CD4-positive, CD25-positive, alpha-beta regulatory T cell (primary cell): Measurements from ENCODE around the gene PPL. TPM values are rescaled to one million over a fixed set of nuclear protein-coding genes. Genes with fewer than 3 reads are reported as not detected.

Experiments
- ATAC-seq, 2 donors: fragments of 150-1000 bp; cut with Tn5 transposase; one replicate each; pipeline ENCODE4 v1.10.0; 2021; ENCODE audit warnings: low read depth in 2 of 2, moderate number of reproducible peaks in 2 of 2, moderate library complexity in 1 of 2
- DNase-seq, 3 donors: peaks; one replicate each; pipeline versions ENCODE4 v3.0.0 to v3.0.0-alpha.2; 2012 to 2022; ENCODE audit warnings: mixed read lengths in 1 of 3
- H3K27ac ChIP-seq: one replicate; pipeline ENCODE4 v1.7.0; 2013; ENCODE audit warnings: mild to moderate bottlenecking, low read length; ENCODE audit not compliant: insufficient read depth, poor library complexity, severe bottlenecking
- H3K27me3 ChIP-seq: one replicate; pipeline ENCODE4 v1.7.0; 2013; ENCODE audit warnings: low read length; ENCODE audit not compliant: control insufficient read depth, insufficient read depth
- H3K36me3 ChIP-seq: one replicate; pipeline ENCODE4 v1.7.0; 2013; ENCODE audit warnings: mild to moderate bottlenecking, low read length, moderate library complexity; ENCODE audit not compliant: control insufficient read depth, insufficient read depth
- H3K4me1 ChIP-seq: 2 replicates; pipeline ENCODE4 v1.7.0; 2013; ENCODE audit warnings: mild to moderate bottlenecking, low read length; ENCODE audit not compliant: insufficient read depth, control insufficient read depth, poor library complexity, severe bottlenecking
- H3K4me3 ChIP-seq: one replicate; pipeline ENCODE4 v1.7.0; 2013; ENCODE audit warnings: low read depth, mild to moderate bottlenecking, low read length, moderate library complexity
- H3K9me3 ChIP-seq, 2 experiments: 1 replicate in 1 of 2; 2 replicates in 1 of 2; pipeline ENCODE4 v1.7.0; 2013; ENCODE audit warnings: low read length in 2 of 2, mild to moderate bottlenecking in 1 of 2, moderate library complexity in 1 of 2; ENCODE audit not compliant: control insufficient read depth in 2 of 2
- H3K27ac Mint-ChIP-seq, 3 donors: one replicate each; pipeline ENCODE4 v1.8.0; 2020 to 2022; ENCODE audit warnings: mild to moderate bottlenecking in 3 of 3, mixed read lengths in 3 of 3, moderate library complexity in 2 of 3
- H3K27me3 Mint-ChIP-seq: one replicate; pipeline ENCODE4 v1.8.0; 2022; ENCODE audit warnings: mild to moderate bottlenecking, mixed read lengths
- H3K36me3 Mint-ChIP-seq: one replicate; pipeline ENCODE4 v1.8.0; 2020; ENCODE audit warnings: mixed read lengths
- H3K4me1 Mint-ChIP-seq, 4 donors: one replicate each; pipeline ENCODE4 v1.8.0; 2020 to 2022; ENCODE audit warnings: mixed read lengths in 4 of 4, mild to moderate bottlenecking in 1 of 4
- H3K4me3 Mint-ChIP-seq, 4 donors: one replicate each; pipeline ENCODE4 v1.8.0; 2020 to 2022; ENCODE audit warnings: mild to moderate bottlenecking in 4 of 4, mixed read lengths in 4 of 4, moderate library complexity in 3 of 4
- H3K9me3 Mint-ChIP-seq, 7 donors: one replicate each; pipeline ENCODE4 v1.8.0; 2020 to 2022; ENCODE audit warnings: mixed read lengths in 7 of 7, mild to moderate bottlenecking in 3 of 7, moderate library complexity in 2 of 7
- polyA plus RNA-seq, 4 donors: library from polyadenylated mRNA; unstranded; fragments of 300-500 nt; fragmentation: Illumina TruSeq; gene quantifications; one replicate each; pipeline ENCODE4 v1.2.3, GENCODE V29; 2021
- total RNA-seq: library from RNA; stranded (reverse); gene quantifications from one replicate; pipeline ENCODE4 v1.2.3, GENCODE V29; 2022

Gene PPL
- total RNA-seq (not detected), polyA plus RNA-seq (under 1 TPM in 3 of 4 donors, not detected in 1; 0.11 to 0.19 (median 0.14) TPM)

GRCh38 chr16:4936991-4937781 lies at the start of gene PPL:
PPL (minus strand) TSS chr16:4937148; CDS start chr16:4937045, 103 bp downstream.
- Mint-ChIP-seq H3K4me3 (peak within 1 kb of the TSS in 3 of 4 donors; percentile 28 to 53 (median 32)), H3K9me3 (peaks cover 0 to 2% (median 0%) of the 10 kb centered on the region in 7 donors), H3K27me3 (peaks cover 33% of the 10 kb centered on the region), H3K4me1 (peaks cover 0 to 10% (median 0%) of the 10 kb centered on the region in 4 donors), H3K36me3 (no peaks in the 10 kb centered on the region), H3K27ac (no peak within 1 kb of the TSS)
- H3K36me3 ChIP-seq = no peaks in the 10 kb centered on the region
- peaks cover 11% of the 10 kb centered on the region for H3K4me1 ChIP-seq
- H3K4me3 ChIP-seq = no peak within 1 kb of the TSS
- ATAC-seq (no peak), DNase-seq (no peak)
- no peak within 1 kb of the TSS for H3K27ac ChIP-seq
- no peaks in the 10 kb centered on the region for H3K9me3 ChIP-seq
- H3K27me3 ChIP-seq = peaks cover 3% of the 10 kb centered on the region

- H3K36me3 Mint-ChIP-seq = no peaks in the 10 kb centered on the region
- peaks cover 0 to 8% (median 2%) of the 10 kb centered on the region in 7 donors for H3K9me3 Mint-ChIP-seq
- Histone ChIP-seq H3K27me3 (peaks cover 11% of the 10 kb centered on the region), H3K36me3 (no peaks in the 10 kb centered on the region), H3K4me1 (no peaks in the 10 kb centered on the region), H3K27ac (no peak overlapping the region), H3K4me3 (no peak overlapping the region), H3K9me3 (peaks cover 0 to 5% of the 10 kb centered on the region in 2 experiments)
- H3K27ac Mint-ChIP-seq = no peak overlapping the region
- H3K27me3 Mint-ChIP-seq = peaks cover 29% of the 10 kb centered on the region
- H3K4me3 Mint-ChIP-seq = no peak overlapping the region
- ATAC-seq (no peak), DNase-seq (no peak)
- H3K4me1 Mint-ChIP-seq = peaks cover 0 to 2% (median 0%) of the 10 kb centered on the region in 4 donors
Observed at GRCh38 chr16:4984174-4984990, 47.4 kb upstream of the PPL start.

GRCh38 chr16:4982056-4982867 lies 45.3 kb upstream of the PPL start:
- peaks cover 0 to 5% of the 10 kb centered on the region in 2 experiments for H3K9me3 ChIP-seq
- Mint-ChIP-seq H3K27me3 (peaks cover 23% of the 10 kb centered on the region), H3K27ac (no peak overlapping the region), H3K36me3 (no peaks in the 10 kb centered on the region), H3K9me3 (peaks cover 0 to 8% (median 2%) of the 10 kb centered on the region in 7 donors), H3K4me3 (no peak overlapping the region), H3K4me1 (no peaks in the 10 kb centered on the region)
- DNase-seq = no peak
- ATAC-seq = no peak
- H3K27ac ChIP-seq = no peak overlapping the region
- no peaks in the 10 kb centered on the region for H3K4me1 ChIP-seq
- H3K4me3 ChIP-seq = no peak overlapping the region
- peaks cover 3% of the 10 kb centered on the region for H3K27me3 ChIP-seq
- H3K36me3 ChIP-seq = no peaks in the 10 kb centered on the region

GRCh38 chr16:4981473-4981872 lies 44.5 kb upstream of the PPL start:
- H3K36me3 Mint-ChIP-seq = no peaks in the 10 kb centered on the region
- peaks cover 3% of the 10 kb centered on the region for H3K27me3 ChIP-seq
- peaks cover 0 to 5% of the 10 kb centered on the region in 2 experiments for H3K9me3 ChIP-seq
- DNase-seq (no peak), ATAC-seq (no peak)
- H3K36me3 ChIP-seq = no peaks in the 10 kb centered on the region
- H3K4me3 ChIP-seq = no peak overlapping the region
- no peak overlapping the region for H3K27ac ChIP-seq
- H3K9me3 Mint-ChIP-seq = peaks cover 0 to 8% (median 1%) of the 10 kb centered on the region in 7 donors
- H3K4me3 Mint-ChIP-seq = no peak overlapping the region
- peaks cover 16% of the 10 kb centered on the region for H3K27me3 Mint-ChIP-seq
- no peaks in the 10 kb centered on the region for H3K4me1 Mint-ChIP-seq
- no peaks in the 10 kb centered on the region for H3K4me1 ChIP-seq
- H3K27ac Mint-ChIP-seq = no peak overlapping the region

GRCh38 chr16:4980691-4981090 lies 43.7 kb upstream of the PPL start:
- H3K4me1 Mint-ChIP-seq = no peaks in the 10 kb centered on the region
- peaks cover 0 to 8% (median under 1%) of the 10 kb centered on the region in 7 donors for H3K9me3 Mint-ChIP-seq
- no peak overlapping the region for H3K27ac Mint-ChIP-seq
- H3K27me3 Mint-ChIP-seq = peaks cover 9% of the 10 kb centered on the region
- no peaks in the 10 kb centered on the region for H3K36me3 Mint-ChIP-seq
- no peak overlapping the region for H3K4me3 Mint-ChIP-seq
- Histone ChIP-seq H3K27me3 (no peaks in the 10 kb centered on the region), H3K4me1 (no peaks in the 10 kb centered on the region), H3K36me3 (no peaks in the 10 kb centered on the region), H3K27ac (no peak overlapping the region), H3K4me3 (no peak overlapping the region), H3K9me3 (peaks cover 0 to 5% of the 10 kb centered on the region in 2 experiments)
- DNase-seq = no peak
- ATAC-seq = no peak

- H3K4me1 Mint-ChIP-seq = no peaks in the 10 kb centered on the region
- H3K4me3 Mint-ChIP-seq = no peak overlapping the region
- H3K36me3 Mint-ChIP-seq = no peaks in the 10 kb centered on the region
- Histone ChIP-seq H3K36me3 (no peaks in the 10 kb centered on the region), H3K27me3 (no peaks in the 10 kb centered on the region), H3K27ac (no peak overlapping the region), H3K4me3 (no peak overlapping the region), H3K4me1 (no peaks in the 10 kb centered on the region), H3K9me3 (peaks cover 0 to 5% of the 10 kb centered on the region in 2 experiments)
- peaks cover 0 to 8% (median 2%) of the 10 kb centered on the region in 7 donors for H3K9me3 Mint-ChIP-seq
- ATAC-seq (no peak), DNase-seq (no peak)
- H3K27me3 Mint-ChIP-seq = peaks cover 12% of the 10 kb centered on the region
- H3K27ac Mint-ChIP-seq = no peak overlapping the region
Observed at GRCh38 chr16:4979736-4980660, 43.0 kb upstream of the PPL start.
